NCI-H1417 (cell line): Measurements from ENCODE around the gene CAV1.

Source experiments
- DNase-seq, 3 experiments: peaks; one replicate each; lab custom pipeline; 2025; lab: John Stamatoyannopoulos, UW

CAV1 gene

DNA sequence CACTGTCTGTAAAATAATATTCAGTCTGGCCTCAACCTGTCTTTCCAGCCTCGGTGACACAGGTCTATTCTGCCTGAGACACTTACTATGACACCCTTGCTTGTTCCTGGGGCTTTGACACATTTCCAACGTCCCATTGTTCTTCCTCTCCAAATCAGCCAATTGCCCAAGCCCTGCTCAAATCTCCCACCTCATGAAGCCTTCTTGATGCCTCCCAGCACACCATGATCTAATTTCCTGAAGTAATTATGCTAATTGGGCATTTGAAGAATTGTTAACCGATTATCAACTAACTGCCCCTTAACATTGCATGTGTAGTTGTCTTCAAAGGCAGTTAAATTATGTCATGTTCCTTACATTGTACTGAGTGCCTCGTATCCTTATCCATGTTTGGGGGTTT lies 33.1 kb downstream of the CAV1 start:
- no peak for DNase-seq

DNA sequence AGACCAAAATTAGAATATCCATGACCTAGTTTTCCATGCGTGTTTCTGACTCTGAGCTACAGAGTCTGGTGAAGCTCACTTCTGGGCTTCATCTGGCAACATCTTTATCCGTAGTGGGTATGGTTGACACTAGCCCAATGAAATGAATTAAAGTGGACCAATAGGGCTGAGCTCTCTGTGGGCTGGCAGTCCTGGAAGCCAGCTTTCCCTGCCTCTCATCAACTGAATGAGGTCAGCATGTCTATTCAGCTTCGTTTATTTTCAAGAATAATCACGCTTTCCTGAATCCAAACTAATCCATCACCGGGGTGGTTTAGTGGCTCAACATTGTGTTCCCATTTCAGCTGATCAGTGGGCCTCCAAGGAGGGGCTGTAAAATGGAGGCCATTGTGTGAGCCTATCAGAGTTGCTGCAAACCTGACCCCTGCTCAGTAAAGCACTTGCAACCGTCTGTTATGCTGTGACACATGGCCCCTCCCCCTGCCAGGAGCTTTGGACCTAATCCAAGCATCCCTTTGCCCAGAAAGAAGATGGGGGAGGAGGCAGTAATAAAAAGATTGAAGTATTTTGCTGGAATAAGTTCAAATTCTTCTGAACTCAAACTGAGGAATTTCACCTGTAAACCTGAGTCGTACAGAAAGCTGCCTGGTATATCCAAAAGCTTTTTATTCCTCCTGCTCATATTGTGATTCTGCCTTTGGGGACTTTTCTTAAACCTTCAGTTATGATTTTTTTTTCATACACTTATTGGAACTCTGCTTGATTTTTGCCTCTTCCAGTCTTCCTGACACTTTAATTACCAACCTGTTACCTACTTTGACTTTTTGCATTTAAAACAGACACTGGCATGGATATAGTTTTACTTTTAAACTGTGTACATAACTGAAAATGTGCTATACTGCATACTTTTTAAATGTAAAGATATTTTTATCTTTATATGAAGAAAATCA lies 35.5 kb downstream of the CAV1 start:
- peak in 2 of 3 experiments; percentile 30 to 59 for DNase-seq

GRCh38 chr7:116561697-116562483 lies 37.1 kb downstream of the CAV1 start:
- DNase-seq: no peak

- DNase-seq: no peak
Observed at GRCh38 chr7:116562529-116563121, 37.8 kb downstream of the CAV1 start.

DNA sequence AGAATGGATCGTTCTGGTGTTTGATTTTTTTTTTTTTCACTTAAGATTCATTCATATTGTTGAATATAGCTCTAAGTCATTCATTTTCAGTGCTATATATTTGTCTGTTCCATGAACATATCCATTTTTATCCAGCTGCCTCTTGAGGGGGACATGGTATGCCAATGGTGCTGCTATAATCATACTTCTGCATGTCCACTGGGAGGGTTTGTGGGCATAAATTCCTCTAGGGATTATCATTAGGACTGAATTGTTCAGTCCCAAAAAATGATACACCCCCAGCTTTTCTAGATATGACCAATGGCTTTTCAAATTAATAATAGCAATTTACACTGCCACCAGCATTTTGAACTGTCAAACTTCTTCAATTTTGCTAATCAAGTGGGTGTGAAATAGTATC lies 41.1 kb downstream of the CAV1 start:
- no peak for DNase-seq

DNA sequence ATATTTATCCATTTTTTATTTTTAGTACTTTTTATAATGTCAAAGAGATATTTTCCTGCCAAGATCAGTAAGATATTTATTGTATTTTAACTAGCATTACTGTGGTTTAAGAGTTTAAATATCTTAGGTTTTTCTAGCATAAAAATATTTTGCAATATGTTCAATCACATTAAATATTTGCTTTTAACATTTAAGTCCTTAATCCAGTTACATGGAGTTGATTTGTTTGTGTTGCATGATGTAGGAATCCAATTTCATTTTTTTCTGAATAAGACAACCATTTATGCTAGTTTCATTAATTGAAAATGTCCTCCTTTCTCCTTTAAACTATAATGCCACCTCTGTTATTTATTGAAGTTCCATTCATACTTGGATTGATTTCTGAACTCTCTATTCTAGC lies 41.8 kb downstream of the CAV1 start:
- DNase-seq: no peak

- no peak for DNase-seq
Observed at GRCh38 chr7:116569737-116570136, 44.9 kb downstream of the CAV1 start.

DNA sequence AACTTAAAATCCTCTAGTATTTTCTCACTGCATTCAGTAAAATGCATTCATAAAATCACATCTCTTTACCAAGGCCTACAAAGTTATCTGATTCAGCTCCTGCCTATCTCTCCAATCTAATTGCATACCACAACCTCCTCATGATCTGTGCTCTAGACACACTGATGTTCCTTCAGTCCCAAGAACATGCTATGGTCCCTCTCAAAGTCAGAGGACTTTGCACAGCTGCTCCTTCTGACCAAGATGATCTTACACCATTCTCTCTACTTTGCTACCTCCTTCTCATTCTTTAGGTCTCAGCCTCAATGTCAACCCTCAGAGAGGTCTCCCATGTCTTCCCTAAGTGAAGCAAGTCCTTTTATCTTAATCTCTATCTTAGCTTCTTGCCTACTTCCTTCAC lies 45.5 kb downstream of the CAV1 start:
- DNase-seq: no peak

DNA sequence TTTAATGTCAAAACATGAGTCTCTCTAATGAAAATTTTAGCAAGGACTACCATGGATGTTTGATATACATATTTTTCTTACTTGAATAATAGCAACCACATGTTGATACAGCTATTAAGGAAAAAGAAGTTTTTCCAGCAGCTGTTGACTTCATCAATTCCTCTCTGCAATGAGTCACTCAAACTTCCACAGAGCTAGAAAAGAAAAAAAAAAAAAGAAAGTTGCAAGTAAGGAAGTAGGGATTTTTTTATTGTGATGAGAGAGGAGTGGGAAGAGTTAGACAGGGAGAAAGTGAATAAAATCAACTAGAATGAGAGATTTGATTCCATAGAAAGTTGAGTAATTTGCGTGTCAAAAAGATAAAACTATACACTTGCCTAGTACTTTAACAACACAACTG lies 46.2 kb downstream of the CAV1 start:
- DNase-seq: no peak

DNA sequence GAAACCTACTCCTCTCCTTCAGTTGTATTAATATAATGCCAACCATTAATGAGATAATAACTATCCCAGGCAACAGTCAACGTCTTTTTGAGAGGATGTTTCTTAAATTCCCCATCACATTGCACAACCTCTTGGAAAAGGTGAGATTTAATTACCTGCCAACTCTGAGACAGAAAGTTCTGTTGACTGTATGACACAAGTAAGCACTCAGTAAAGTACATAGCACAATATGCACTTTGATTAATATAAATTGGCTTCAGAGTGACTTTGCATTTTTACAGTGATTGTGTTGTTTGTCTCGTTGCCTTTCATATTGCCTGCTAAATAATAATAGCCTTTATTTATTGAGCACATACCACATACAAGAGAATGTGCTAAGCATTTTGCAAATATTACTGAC lies 46.7 kb downstream of the CAV1 start:
- DNase-seq: no peak

GRCh38 chr7:116572036-116572435 lies 47.2 kb downstream of the CAV1 start:
- no peak for DNase-seq

- no peak for DNase-seq
Observed at GRCh38 chr7:116573541-116573940, 48.7 kb downstream of the CAV1 start.

DNA sequence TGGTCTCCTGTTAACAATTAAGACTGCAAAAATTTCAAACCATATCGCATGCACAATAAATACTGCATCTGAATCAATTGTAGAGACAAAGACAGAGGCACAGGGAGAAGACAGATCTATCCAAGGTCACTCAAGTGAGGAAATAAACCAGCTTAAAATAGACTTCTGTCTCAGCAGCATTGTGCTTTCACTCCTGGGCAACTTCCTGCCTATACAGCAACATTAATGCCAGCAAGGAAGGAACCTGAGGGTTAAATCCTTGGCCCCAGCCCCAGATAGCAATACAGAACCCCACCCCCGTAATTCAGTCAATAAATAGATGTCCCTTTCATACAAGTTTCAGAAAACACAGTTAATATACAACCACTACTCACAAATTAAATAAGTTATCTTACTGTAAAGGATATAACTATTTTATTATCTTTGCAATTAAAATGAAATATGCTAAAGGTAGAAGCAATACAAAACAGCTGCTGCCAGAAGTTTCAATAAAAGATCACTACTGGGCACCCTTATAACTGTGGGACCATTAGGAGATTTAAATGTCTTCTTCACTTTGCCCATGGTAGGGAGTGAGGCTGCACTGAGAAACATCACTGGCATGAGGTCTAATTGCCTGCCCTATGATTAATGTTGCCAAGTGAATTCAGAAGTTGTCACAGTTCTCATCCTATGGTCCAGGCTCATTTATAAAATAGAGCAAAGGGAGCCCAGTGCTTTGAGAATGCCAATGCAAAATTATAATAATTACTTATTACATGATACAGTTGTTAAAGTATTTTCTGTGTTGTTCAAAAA lies 49.4 kb downstream of the CAV1 start:
- no peak for DNase-seq

DNA sequence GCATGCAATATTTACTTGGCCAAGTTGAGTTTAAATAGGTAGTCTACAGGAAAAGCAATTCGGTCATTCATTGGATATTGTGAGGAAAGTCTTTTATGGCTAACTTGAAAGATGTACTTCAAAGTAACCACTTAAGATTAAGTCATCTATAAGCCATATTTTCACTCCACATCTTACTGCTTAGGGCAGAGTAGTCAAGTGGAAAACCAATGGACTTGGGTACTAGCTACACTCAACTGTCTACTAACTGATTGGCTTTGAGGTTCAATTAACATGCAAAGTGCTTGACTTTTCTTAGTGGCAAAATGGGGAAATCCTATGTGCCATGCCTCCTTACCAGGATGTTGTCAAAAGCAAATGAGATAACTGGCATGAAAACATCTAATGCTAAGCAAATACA lies 51.0 kb downstream of the CAV1 start:
- DNase-seq: no peak

- DNase-seq: no peak
Observed at GRCh38 chr7:116576350-116577319, 51.8 kb downstream of the CAV1 start.

GRCh38 chr7:116577320-116577871 lies 52.6 kb downstream of the CAV1 start:
- DNase-seq: no peak

GRCh38 chr7:116578526-116578925 lies 53.7 kb downstream of the CAV1 start:
- DNase-seq: no peak

- no peak for DNase-seq
Observed at GRCh38 chr7:116579322-116579721, 54.5 kb downstream of the CAV1 start.

DNA sequence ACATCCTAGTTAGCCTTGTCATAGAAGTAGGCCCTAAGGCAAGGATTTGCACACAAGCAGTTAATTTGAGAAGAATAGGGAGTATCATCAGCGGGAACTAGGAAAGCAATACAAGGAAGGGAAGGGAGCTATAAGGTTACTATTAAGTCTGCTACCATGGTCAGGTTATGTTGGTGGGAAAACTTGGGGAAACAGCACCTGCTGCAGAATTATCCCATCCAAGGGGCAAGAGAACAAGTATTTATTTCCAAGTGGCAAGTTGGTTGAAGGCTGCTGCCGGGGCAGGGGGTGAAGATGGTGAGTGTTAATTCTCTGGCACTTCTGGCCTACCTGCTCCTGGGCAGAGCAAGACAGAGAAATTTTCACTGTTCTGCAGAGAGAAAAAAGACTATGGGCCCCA lies 55.0 kb downstream of the CAV1 start:
- DNase-seq: no peak

DNA sequence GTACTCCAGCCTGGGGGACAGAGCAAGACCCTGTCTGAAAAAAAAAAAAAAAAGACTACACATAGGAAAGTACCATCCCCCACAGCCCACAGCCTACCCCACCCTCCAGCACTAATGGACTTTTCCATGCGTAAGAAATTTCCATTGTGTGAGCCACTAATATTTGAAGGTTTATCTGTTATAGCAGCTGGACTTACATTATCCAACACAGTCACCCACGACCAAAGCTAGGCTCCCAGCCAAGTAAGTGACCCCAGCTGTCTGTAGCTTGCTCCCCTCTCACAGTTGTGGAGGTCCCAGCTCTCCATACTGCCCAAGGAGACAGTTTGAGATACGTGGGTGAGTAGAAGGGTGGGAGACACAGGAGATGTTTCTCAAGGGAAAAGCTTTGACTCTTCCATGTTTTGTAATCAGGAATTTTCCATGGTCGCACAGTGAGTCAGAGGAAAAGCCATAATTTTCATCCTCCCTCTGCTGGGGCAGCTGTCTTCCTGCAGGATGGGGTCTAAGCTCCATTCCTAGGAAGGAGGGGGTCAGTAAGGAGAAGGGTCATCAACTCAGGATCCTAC lies 57.4 kb downstream of the CAV1 start:
- no peak for DNase-seq
